ENCODE measurements around the gene GPC5.
"Not testable (repeated sequence)": the region's sequence is repeated elsewhere in the genome, so short reads cannot be mapped to it uniquely, and the experiment has no call there.

GPC5 gene

GRCh38 chr13:91664039-91664438, 265.6 kb downstream of the GPC5 start:
- TF ChIP-seq ZNF274 (IDR thresholded peaks at IDR 0.05; ENCODE audit: low read depth, low read length), result no peak
- no peak for TF ChIP-seq YY1 (IDR thresholded peaks at IDR 0.05; ENCODE audit: insufficient read depth, insufficient read length)
- TF ChIP-seq SUZ12 (IDR thresholded peaks at IDR 0.05; ENCODE audit: extremely low read depth, insufficient read depth, insufficient read length), result no peak
- no peak overlapping the region for H3K4me3 ChIP-seq (ENCODE audit: insufficient read length, low read depth)
- no peaks in the 10 kb centered on the region for H3K4me1 ChIP-seq (ENCODE audit: insufficient read depth, insufficient read length)
- H3K36me3 ChIP-seq (ENCODE audit: insufficient read depth, insufficient read length, low read length), result no peaks in the 10 kb centered on the region
- no peaks in the 10 kb centered on the region for H3K9me3 ChIP-seq (ENCODE audit: insufficient read depth, low read length)
- no peak for DNase-seq (ENCODE audit: low read depth, low spot score)
- no peaks in the 10 kb centered on the region for H3K27me3 ChIP-seq (ENCODE audit: insufficient read depth, insufficient read length)
- H3K9ac ChIP-seq (ENCODE audit: insufficient read length, low read depth), result no peak overlapping the region

GRCh38 chr13:91667486-91667885, 269.1 kb downstream of the GPC5 start:
- H3K36me3 ChIP-seq (ENCODE audit: insufficient read depth, insufficient read length, low read length), result no peaks in the 10 kb centered on the region
- H3K4me3 ChIP-seq (ENCODE audit: insufficient read length, low read depth), result no peak overlapping the region
- H3K4me1 ChIP-seq (ENCODE audit: insufficient read depth, insufficient read length), result no peaks in the 10 kb centered on the region
- TF ChIP-seq ZNF274 (IDR thresholded peaks at IDR 0.05; ENCODE audit: low read depth, low read length) (no peak), YY1 (IDR thresholded peaks at IDR 0.05; ENCODE audit: insufficient read depth, insufficient read length) (no peak), SUZ12 (IDR thresholded peaks at IDR 0.05; ENCODE audit: extremely low read depth, insufficient read depth, insufficient read length) (no peak)
- no peak overlapping the region for H3K9ac ChIP-seq (ENCODE audit: insufficient read length, low read depth)
- H3K27me3 ChIP-seq (ENCODE audit: insufficient read depth, insufficient read length), result no peaks in the 10 kb centered on the region
- H3K9me3 ChIP-seq (ENCODE audit: insufficient read depth, low read length), result no peaks in the 10 kb centered on the region
- DNase-seq (ENCODE audit: low read depth, low spot score), result no peak

- no peaks in the 10 kb centered on the region for H3K4me1 ChIP-seq (ENCODE audit: insufficient read depth, insufficient read length)
- no peaks in the 10 kb centered on the region for H3K9me3 ChIP-seq (ENCODE audit: insufficient read depth, low read length)
- H3K4me3 ChIP-seq (ENCODE audit: insufficient read length, low read depth), result no peak overlapping the region
- H3K27me3 ChIP-seq (ENCODE audit: insufficient read depth, insufficient read length), result no peaks in the 10 kb centered on the region
- no peak overlapping the region for H3K9ac ChIP-seq (ENCODE audit: insufficient read length, low read depth)
- H3K36me3 ChIP-seq (ENCODE audit: insufficient read depth, insufficient read length, low read length), result no peaks in the 10 kb centered on the region
- TF ChIP-seq ZNF274 (IDR thresholded peaks at IDR 0.05; ENCODE audit: low read depth, low read length) (no peak), SUZ12 (IDR thresholded peaks at IDR 0.05; ENCODE audit: extremely low read depth, insufficient read depth, insufficient read length) (no peak), YY1 (IDR thresholded peaks at IDR 0.05; ENCODE audit: insufficient read depth, insufficient read length) (no peak)
- no peak for DNase-seq (ENCODE audit: low read depth, low spot score)
These were observed 270.6 kb downstream of the GPC5 start for GRCh38 chr13:91668866-91669495.

- not testable (repeated sequence) for H3K27me3 ChIP-seq (ENCODE audit: insufficient read depth, insufficient read length); H3K4me1 ChIP-seq (ENCODE audit: insufficient read depth, insufficient read length); DNase-seq (ENCODE audit: low read depth, low spot score); H3K36me3 ChIP-seq (ENCODE audit: insufficient read depth, insufficient read length, low read length); H3K4me3 ChIP-seq (ENCODE audit: insufficient read length, low read depth); H3K9me3 ChIP-seq (ENCODE audit: insufficient read depth, low read length); H3K9ac ChIP-seq (ENCODE audit: insufficient read length, low read depth)
These were observed 275.9 kb downstream of the GPC5 start for GRCh38 chr13:91674347-91674746.

GRCh38 chr13:91684746-91685145, 286.3 kb downstream of the GPC5 start:
- Histone ChIP-seq H3K4me3 (ENCODE audit: insufficient read length, low read depth) (no peak overlapping the region), H3K4me1 (ENCODE audit: insufficient read depth, insufficient read length) (no peaks in the 10 kb centered on the region), H3K9me3 (ENCODE audit: insufficient read depth, low read length) (no peaks in the 10 kb centered on the region), H3K36me3 (ENCODE audit: insufficient read depth, insufficient read length, low read length) (no peaks in the 10 kb centered on the region), H3K9ac (ENCODE audit: insufficient read length, low read depth) (no peak overlapping the region), H3K27me3 (ENCODE audit: insufficient read depth, insufficient read length) (no peaks in the 10 kb centered on the region)
- no peak for DNase-seq (ENCODE audit: low read depth, low spot score)
- TF ChIP-seq ZNF274 (IDR thresholded peaks at IDR 0.05; ENCODE audit: low read depth, low read length) (no peak), SUZ12 (IDR thresholded peaks at IDR 0.05; ENCODE audit: extremely low read depth, insufficient read depth, insufficient read length) (no peak), YY1 (IDR thresholded peaks at IDR 0.05; ENCODE audit: insufficient read depth, insufficient read length) (no peak)

GRCh38 chr13:91690944-91691343, 292.5 kb downstream of the GPC5 start:
- no peak overlapping the region for H3K4me3 ChIP-seq (ENCODE audit: insufficient read length, low read depth)
- DNase-seq (ENCODE audit: low read depth, low spot score), result no peak
- no peaks in the 10 kb centered on the region for H3K4me1 ChIP-seq (ENCODE audit: insufficient read depth, insufficient read length)
- no peak overlapping the region for H3K9ac ChIP-seq (ENCODE audit: insufficient read length, low read depth)
- H3K27me3 ChIP-seq (ENCODE audit: insufficient read depth, insufficient read length), result no peaks in the 10 kb centered on the region
- H3K36me3 ChIP-seq (ENCODE audit: insufficient read depth, insufficient read length, low read length), result no peaks in the 10 kb centered on the region
- H3K9me3 ChIP-seq (ENCODE audit: insufficient read depth, low read length), result no peaks in the 10 kb centered on the region
- TF ChIP-seq ZNF274 (IDR thresholded peaks at IDR 0.05; ENCODE audit: low read depth, low read length), result no peak
- TF ChIP-seq SUZ12 (IDR thresholded peaks at IDR 0.05; ENCODE audit: extremely low read depth, insufficient read depth, insufficient read length), result no peak
- no peak for TF ChIP-seq YY1 (IDR thresholded peaks at IDR 0.05; ENCODE audit: insufficient read depth, insufficient read length)

GRCh38 chr13:91693466-91693865, 295.0 kb downstream of the GPC5 start:
- DNase-seq (ENCODE audit: low read depth, low spot score), result no peak
- Histone ChIP-seq H3K4me1 (ENCODE audit: insufficient read depth, insufficient read length) (no peaks in the 10 kb centered on the region), H3K9me3 (ENCODE audit: insufficient read depth, low read length) (no peaks in the 10 kb centered on the region), H3K36me3 (ENCODE audit: insufficient read depth, insufficient read length, low read length) (no peaks in the 10 kb centered on the region), H3K9ac (ENCODE audit: insufficient read length, low read depth) (no peak overlapping the region), H3K4me3 (ENCODE audit: insufficient read length, low read depth) (no peak overlapping the region), H3K27me3 (ENCODE audit: insufficient read depth, insufficient read length) (no peaks in the 10 kb centered on the region)
- no peak for TF ChIP-seq SUZ12 (IDR thresholded peaks at IDR 0.05; ENCODE audit: extremely low read depth, insufficient read depth, insufficient read length)
- no peak for TF ChIP-seq ZNF274 (IDR thresholded peaks at IDR 0.05; ENCODE audit: low read depth, low read length)
- no peak for TF ChIP-seq YY1 (IDR thresholded peaks at IDR 0.05; ENCODE audit: insufficient read depth, insufficient read length)
